Thyroid gland (tissue), 4 donors: Measurements from ENCODE around the gene FBH1. TPM values are rescaled to one million over a fixed set of nuclear protein-coding genes. Genes with fewer than 3 reads are reported as not detected.
A peak's percentile ranks its signal among the peaks of the same experiment; 100 is the strongest.

Experiments
- DNase-seq, 2 donors: peaks; one replicate each; pipeline ENCODE4 v3.0.0-alpha.2; 2019
- H3K27ac ChIP-seq, 3 donors: fragments of 200-600 bp; sonication (generic); 1 replicate in 2 of 3; 2 replicates in 1 of 3; pipeline ENCODE4 v1.5.1; 2016 to 2019; ENCODE audit warnings: mild to moderate bottlenecking in 1 of 3, moderate library complexity in 1 of 3
- H3K27me3 ChIP-seq: fragments of 200-600 bp; sonication (generic); one replicate; pipeline ENCODE4 v1.5.1; 2019
- H3K36me3 ChIP-seq, 2 donors: fragments of 200-600 bp; sonication (generic); one replicate each; pipeline ENCODE4 v1.5.1; 2016 to 2019
- H3K4me1 ChIP-seq, 2 donors: fragments of 200-600 bp; sonication (generic); one replicate each; pipeline ENCODE4 v1.5.1; 2017 to 2019
- H3K4me3 ChIP-seq, 3 donors: fragments of 200-600 bp; sonication (generic); replicated peaks in 1 of 3; 1 replicate in 2 of 3; 2 replicates in 1 of 3; pipeline ENCODE4 v1.5.1; 2016; ENCODE audit warnings: mild to moderate bottlenecking in 1 of 3
- H3K9me3 ChIP-seq: fragments of 200-600 bp; sonication (generic); one replicate; pipeline ENCODE4 v1.5.1; 2017
- POLR2A ChIP-seq, 2 donors: fragments of 450-650 bp; IDR thresholded peaks; one replicate each; pipeline ENCODE4 v1.6.1; 2017; ENCODE audit warnings: antibody characterized with exemption in 2 of 2, mild to moderate bottlenecking in 2 of 2, moderate library complexity in 1 of 2
- WGBS, 2 donors: methylation state at CpG; one replicate each; pipeline ENCODE4 v1.1.5; 2017; 5-methylcytosine and 5-hydroxymethylcytosine counted together
- intact Hi-C: fragments of 100-400 bp; cut with DNase I; formaldehyde crosslinking; loops from one replicate; pipeline ENCODE4 v1.15.1; 2023
- total RNA-seq, 4 donors: library from RNA; depleted of rRNA; stranded (reverse); fragments of >200 nt; gene quantifications; one replicate each; pipeline ENCODE4 v1.2.3, GENCODE V29; 2016
- TF ChIP-seq, protein P1 (sequence below), 6 experiments: fragments of 200-600 bp in 3 of 6; fragments of 450-650 bp in 3 of 6; sonication (generic) in 3 of 6; IDR thresholded peaks; one replicate each; pipeline ENCODE4 v1.5.1; 2016 to 2019; ENCODE audit warnings: antibody characterized with exemption in 6 of 6, mild to moderate bottlenecking in 2 of 6, inconsistent platforms in 1 of 6, moderate library complexity in 1 of 6

Gene FBH1
- total RNA-seq, 4 donors from 2014 or later: 88.3 to 100 (median 94.8) TPM

DNA sequence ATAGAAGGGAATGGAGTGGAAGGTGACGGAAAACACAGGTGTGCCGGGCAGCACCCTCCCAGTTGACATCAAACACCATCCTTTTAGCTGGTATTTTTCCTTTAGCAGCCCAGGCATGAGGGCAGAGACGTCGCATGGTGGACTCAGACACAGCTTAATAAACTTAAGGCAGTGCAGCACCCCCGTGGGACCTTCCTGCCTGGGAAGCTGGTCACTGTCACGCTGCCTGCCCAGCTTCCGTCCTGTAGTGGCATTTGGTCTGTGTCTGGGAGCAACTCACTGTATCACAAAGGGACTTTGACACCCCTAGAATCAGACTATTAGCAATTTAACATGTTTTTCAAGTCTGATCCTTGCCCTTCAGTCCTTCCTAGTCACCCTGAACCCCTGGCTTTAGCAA, 51.5 kb downstream of the FBH1 start:
- peaks cover 0 to 15% of the 10 kb centered on the region in 2 donors for H3K4me1 ChIP-seq
- H3K4me3 ChIP-seq: no peak overlapping the region
- WGBS, 2 donors: 64 to 80% methylated on average over 7 of the region's 7 CpGs
- peak overlapping the region in 2 of 3 donors; percentile 32 to 45 for H3K27ac ChIP-seq
- no peak for DNase-seq
- no peak for TF ChIP-seq POLR2A (IDR thresholded peaks at IDR 0.05)
- TF ChIP-seq, protein P1, sequence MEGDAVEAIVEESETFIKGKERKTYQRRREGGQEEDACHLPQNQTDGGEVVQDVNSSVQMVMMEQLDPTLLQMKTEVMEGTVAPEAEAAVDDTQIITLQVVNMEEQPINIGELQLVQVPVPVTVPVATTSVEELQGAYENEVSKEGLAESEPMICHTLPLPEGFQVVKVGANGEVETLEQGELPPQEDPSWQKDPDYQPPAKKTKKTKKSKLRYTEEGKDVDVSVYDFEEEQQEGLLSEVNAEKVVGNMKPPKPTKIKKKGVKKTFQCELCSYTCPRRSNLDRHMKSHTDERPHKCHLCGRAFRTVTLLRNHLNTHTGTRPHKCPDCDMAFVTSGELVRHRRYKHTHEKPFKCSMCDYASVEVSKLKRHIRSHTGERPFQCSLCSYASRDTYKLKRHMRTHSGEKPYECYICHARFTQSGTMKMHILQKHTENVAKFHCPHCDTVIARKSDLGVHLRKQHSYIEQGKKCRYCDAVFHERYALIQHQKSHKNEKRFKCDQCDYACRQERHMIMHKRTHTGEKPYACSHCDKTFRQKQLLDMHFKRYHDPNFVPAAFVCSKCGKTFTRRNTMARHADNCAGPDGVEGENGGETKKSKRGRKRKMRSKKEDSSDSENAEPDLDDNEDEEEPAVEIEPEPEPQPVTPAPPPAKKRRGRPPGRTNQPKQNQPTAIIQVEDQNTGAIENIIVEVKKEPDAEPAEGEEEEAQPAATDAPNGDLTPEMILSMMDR (IDR thresholded peaks at IDR 0.05): no peak
- H3K36me3 ChIP-seq: peaks cover 17 to 18% of the 10 kb centered on the region in 2 donors
- intact Hi-C loops: no loop called here
- H3K9me3 ChIP-seq: no peaks in the 10 kb centered on the region
- H3K27me3 ChIP-seq: no peaks in the 10 kb centered on the region

DNA sequence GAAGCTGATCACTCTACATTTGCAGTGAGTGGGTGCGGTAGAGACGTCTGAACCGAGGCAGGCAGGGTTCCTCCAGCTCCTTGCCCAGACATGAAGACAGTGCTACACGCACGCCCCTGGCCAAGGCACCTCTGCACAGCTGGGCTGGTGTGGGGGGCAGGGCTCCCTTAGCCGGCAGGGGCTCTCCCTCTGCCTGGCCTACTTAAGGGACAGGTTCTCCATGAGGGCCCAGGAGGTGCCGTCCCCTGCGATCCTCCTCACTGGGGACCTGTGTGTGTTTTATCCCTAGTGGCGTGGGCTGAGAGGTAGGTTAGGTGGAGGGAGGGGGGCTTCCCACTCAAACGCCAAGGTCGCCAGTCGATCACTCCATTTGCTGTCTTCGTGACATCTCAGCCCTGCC, 52.0 kb downstream of the FBH1 start:
- peaks cover 0 to 19% of the 10 kb centered on the region in 2 donors for H3K4me1 ChIP-seq
- H3K27ac ChIP-seq: peak overlapping the region in 2 of 3 donors; percentile 32 to 45
- no peaks in the 10 kb centered on the region for H3K9me3 ChIP-seq
- intact Hi-C loops: no loop called here
- TF ChIP-seq POLR2A (IDR thresholded peaks at IDR 0.05): no peak
- TF ChIP-seq, protein P1 (IDR thresholded peaks at IDR 0.05): no peak
- H3K4me3 ChIP-seq: no peak overlapping the region
- H3K36me3 ChIP-seq: peaks cover 13 to 14% of the 10 kb centered on the region in 2 donors
- no peak for DNase-seq
- no peaks in the 10 kb centered on the region for H3K27me3 ChIP-seq
- WGBS, 2 donors: 75 to 87% methylated on average over 7 to 10 of the region's 13 CpGs

DNA sequence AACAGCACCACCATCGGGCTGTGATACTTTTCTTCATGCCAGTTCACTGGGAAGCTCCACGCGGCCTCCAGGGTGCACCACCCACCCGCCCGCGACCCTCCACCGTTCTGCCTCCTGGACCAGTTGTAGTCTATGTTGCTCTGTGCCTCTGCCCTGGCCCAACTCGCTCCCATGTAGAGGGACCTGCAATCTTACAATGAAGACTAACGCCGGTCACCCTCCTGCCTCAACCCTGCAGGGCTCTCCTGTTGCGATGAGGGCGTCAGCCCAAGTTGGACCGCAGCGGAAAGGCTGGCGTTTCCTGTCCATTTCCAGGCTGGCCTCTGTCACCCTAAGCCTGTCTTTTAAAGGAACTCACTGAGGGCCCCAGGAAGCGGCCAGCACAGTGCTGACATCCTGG, 52.4 kb downstream of the FBH1 start:
- Histone ChIP-seq H3K27ac (peak overlapping the region in 2 of 3 donors; percentile 32 to 45), H3K4me1 (peaks cover 0 to 21% of the 10 kb centered on the region in 2 donors), H3K4me3 (no peak overlapping the region), H3K27me3 (no peaks in the 10 kb centered on the region), H3K36me3 (peaks cover 8 to 13% of the 10 kb centered on the region in 2 donors), H3K9me3 (no peaks in the 10 kb centered on the region)
- TF ChIP-seq POLR2A (IDR thresholded peaks at IDR 0.05): no peak
- TF ChIP-seq, protein P1 (IDR thresholded peaks at IDR 0.05): no peak
- WGBS, 2 donors: 74 to 83% methylated on average over 16 of the region's 16 CpGs
- DNase-seq: peak; percentile 24 to 27
- intact Hi-C loops: no loop called here

DNA sequence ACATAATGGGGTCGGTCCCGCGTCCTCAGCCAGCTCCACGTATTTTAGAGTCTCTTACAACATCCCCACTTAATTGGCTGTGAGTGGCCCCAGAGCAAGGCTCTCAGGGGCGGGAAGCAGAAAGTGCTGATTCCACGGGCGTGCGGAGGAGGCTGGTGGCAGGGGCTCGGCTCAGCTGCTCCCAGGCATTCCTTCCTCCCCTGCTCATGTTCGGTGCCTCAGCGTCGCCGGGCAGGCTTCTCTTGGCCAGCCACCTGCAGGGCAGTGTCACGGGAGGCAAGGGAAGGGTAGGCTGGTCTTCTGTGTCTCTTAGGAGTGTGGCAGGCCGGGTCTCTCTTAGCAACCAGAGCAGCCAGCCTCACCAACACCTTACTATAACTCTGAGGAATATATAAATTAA, 53.5 kb downstream of the FBH1 start:
- Histone ChIP-seq H3K36me3 (peaks cover 0 to 3% of the 10 kb centered on the region in 2 donors), H3K27ac (peak overlapping the region; percentile 71 to 83 (median 73)), H3K4me1 (peaks cover 0 to 21% of the 10 kb centered on the region in 2 donors), H3K9me3 (no peaks in the 10 kb centered on the region), H3K27me3 (no peaks in the 10 kb centered on the region), H3K4me3 (no peak overlapping the region)
- 20 to 28% methylated on average over 15 of the region's 15 CpGs for WGBS, 2 donors
- TF ChIP-seq, protein P1 (IDR thresholded peaks at IDR 0.05): no peak
- TF ChIP-seq POLR2A (IDR thresholded peaks at IDR 0.05): no peak
- DNase-seq: peak; percentile 28 to 38
- intact Hi-C loops: no loop called here

DNA sequence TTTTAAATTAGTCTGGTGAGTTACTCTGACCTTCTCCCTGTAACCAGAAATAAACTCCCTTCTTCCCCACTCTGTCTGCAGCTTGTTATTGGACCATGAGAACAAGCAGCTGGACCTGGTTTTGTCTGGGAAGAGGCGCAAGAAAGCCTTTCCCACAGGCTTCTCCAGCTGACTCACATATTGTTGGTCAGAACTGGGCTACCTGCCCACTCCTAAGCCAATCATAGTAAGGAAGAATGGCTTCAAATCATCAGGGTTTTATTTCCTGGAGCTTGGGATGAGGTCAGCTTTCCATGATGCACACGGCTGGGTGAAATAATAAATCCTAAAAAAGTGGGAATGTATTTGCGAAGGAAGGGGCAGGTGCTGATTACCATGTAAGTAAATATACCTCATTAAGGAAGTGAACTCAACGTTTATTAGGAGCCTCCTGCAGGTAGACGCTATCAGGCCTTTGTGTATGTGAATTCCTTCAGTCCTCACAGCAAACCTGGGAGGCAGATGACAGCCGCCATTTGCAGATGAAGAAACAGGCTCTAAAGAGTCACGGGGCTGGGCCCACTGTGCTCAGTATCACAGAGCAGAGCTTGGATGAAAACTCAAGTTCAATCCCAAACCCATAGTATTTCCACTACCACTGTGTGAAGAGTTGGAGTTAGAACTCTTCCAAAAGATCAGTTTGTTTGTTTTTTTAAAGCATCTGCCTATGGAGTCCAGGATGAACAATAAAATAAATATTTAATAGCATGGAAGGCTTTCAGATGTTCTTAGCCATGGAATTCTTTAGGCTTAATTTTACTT, 54.5 kb downstream of the FBH1 start:
- Histone ChIP-seq H3K4me3 (peak overlapping the region in 1 of 3 donors; percentile 17), H3K4me1 (peaks cover 0 to 21% of the 10 kb centered on the region in 2 donors), H3K27me3 (no peaks in the 10 kb centered on the region), H3K36me3 (no peaks in the 10 kb centered on the region), H3K27ac (peak overlapping the region; percentile 71 to 83 (median 73)), H3K9me3 (no peaks in the 10 kb centered on the region)
- WGBS, 2 donors: 46 to 76% methylated on average over 7 of the region's 7 CpGs
- TF ChIP-seq POLR2A (IDR thresholded peaks at IDR 0.05): no peak
- TF ChIP-seq, protein P1 (IDR thresholded peaks at IDR 0.05): no peak
- DNase-seq: peak; percentile 38 to 46
- intact Hi-C loops: no loop called here
